ENCODE data around the gene SFMBT2.

Gene SFMBT2

GRCh38 chr10:7337431-7338171, 73.2 kb downstream of the SFMBT2 start:
- no peak overlapping the region for H3K27ac ChIP-seq
- TF ChIP-seq CTCF (IDR thresholded peaks at IDR 0.05) (no peak), ZFX (IDR thresholded peaks at IDR 0.05; ENCODE audit: borderline replicate concordance) (no peak)

- TF ChIP-seq ZFX (IDR thresholded peaks at IDR 0.05; ENCODE audit: borderline replicate concordance) (no peak), CTCF (IDR thresholded peaks at IDR 0.05) (no peak)
- no peak overlapping the region for H3K27ac ChIP-seq
Measured at GRCh38 chr10:7335977-7336376, 74.9 kb downstream of the SFMBT2 start.

- TF ChIP-seq CTCF (IDR thresholded peaks at IDR 0.05) (no peak), ZFX (IDR thresholded peaks at IDR 0.05; ENCODE audit: borderline replicate concordance) (no peak)
- H3K27ac ChIP-seq: no peak overlapping the region
Measured at GRCh38 chr10:7334642-7334964, 76.2 kb downstream of the SFMBT2 start.

- no peak overlapping the region for H3K27ac ChIP-seq
Measured at GRCh38 chr10:7333961-7334641, 76.7 kb downstream of the SFMBT2 start.

GRCh38 chr10:7329219-7329618, 81.6 kb downstream of the SFMBT2 start:
- no peak for TF ChIP-seq ZFX (IDR thresholded peaks at IDR 0.05; ENCODE audit: borderline replicate concordance)
- TF ChIP-seq CTCF (IDR thresholded peaks at IDR 0.05): no peak
- no peak overlapping the region for H3K27ac ChIP-seq

More at GRCh38 chr10:7333961-7334641, 76.7 kb downstream of the SFMBT2 start:
- TF ChIP-seq CTCF (IDR thresholded peaks at IDR 0.05) (no peak), ZFX (IDR thresholded peaks at IDR 0.05; ENCODE audit: borderline replicate concordance) (no peak)

GRCh38 chr10:7327885-7328284, 82.9 kb downstream of the SFMBT2 start:
- no peak overlapping the region for H3K27ac ChIP-seq

More at GRCh38 chr10:7327885-7328284, 82.9 kb downstream of the SFMBT2 start:
- no peak for TF ChIP-seq ZFX (IDR thresholded peaks at IDR 0.05; ENCODE audit: borderline replicate concordance)
- no peak for TF ChIP-seq CTCF (IDR thresholded peaks at IDR 0.05)
